GM18526 (cell line): ENCODE results near the gene ARHGEF11.

Experiments used
- POLR2A ChIP-seq: IDR thresholded peaks from 3 replicates; pipeline ENCODE4 v1.6.1; 2011; ENCODE audit not compliant: insufficient read length; ENCODE audit errors: extremely low read depth

Gene ARHGEF11

DNA sequence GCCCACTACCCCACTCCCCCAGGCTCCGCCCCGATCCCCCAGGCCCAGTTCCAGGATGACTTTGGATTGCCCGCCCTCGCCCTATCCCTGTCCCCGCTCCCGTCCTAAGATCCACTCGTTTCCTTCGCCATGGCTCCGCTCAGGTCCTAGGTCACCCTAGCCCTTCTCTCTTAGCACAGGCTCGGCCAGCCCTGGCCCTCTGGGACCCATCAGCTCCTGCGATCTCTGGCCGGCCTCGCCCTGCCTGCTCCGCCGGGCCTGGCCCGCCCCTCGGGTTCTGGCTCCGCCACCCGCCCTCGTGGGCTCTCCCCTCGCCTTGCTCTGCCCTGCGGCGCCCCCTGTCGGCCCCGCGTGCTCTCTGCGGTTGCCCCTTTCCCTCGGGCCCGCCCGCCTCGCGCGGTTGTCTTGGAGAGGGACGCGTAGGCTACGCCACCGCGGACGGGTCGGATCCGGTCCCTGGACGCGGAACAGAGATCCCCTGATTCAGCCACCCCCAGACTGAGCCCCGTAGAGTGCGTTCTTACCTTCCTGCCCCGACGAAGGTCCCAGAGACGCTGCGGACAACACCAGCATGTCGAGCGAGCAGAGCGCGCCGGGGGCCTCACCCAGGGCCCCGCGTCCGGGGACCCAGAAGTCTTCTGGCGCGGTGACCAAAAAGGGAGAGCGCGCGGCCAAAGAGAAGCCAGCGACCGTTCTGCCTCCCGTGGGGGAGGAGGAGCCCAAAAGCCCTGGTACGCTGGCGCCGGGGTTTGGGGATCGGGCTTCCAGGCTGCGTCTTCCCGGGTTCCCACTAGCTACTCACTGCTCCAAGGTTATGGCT, 125.1 kb downstream of the ARHGEF11 start, which contains the start of gene LRRC71:
Gene LRRC71, plus strand, starts transcription at position 400 of the 820 bp plus-strand sequence. Its CDS starts 172 bp downstream, at position 572.
- TF ChIP-seq POLR2A, result no peak

DNA sequence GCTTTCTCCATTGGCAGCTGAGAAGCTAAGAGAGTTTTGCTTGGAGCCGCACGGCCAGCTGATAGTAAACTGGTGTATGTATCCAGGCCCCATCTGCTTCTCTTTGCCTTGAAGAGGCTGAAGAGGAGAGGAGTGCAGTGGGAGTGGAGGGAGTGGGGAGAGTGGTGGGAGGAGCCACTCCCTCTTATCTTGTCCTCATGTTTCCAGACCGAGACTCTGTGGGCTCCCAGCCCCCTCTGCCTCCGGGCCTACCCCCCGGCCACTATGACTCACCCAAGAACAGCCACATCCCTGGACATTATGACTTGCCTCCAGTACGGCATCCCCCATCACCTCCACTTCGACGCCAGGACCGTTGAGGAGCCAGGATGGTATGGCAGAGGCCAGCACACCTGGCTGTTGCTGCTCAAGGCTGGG, 131.1 kb downstream of the ARHGEF11 start:
- TF ChIP-seq POLR2A, result no peak

DNA sequence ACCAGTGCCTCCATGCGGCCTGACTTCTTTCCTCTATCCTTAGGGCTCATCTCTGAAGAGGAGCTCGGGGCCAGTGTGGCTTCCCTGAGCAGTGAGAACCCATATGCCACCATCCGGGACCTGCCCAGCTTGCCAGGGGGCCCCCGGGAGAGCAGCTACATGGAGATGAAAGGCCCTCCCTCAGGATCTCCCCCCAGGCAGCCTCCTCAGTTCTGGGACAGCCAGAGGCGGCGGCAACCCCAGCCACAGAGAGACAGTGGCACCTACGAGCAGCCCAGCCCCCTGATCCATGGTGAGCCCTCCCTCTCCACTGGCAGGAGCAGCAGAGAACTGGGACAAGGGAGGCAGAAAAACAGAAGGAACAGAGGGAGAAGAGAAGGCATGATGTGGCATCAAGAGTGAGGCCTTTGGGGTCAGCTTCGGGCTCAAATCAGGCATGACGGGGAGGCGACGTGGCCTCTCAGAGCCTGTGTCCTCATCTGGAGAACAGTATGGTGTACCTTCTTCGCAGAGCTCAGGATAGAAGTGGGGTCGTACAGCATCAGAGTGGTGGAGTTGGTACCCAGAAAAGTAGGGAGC, 131.6 kb downstream of the ARHGEF11 start:
- no peak for TF ChIP-seq POLR2A

DNA sequence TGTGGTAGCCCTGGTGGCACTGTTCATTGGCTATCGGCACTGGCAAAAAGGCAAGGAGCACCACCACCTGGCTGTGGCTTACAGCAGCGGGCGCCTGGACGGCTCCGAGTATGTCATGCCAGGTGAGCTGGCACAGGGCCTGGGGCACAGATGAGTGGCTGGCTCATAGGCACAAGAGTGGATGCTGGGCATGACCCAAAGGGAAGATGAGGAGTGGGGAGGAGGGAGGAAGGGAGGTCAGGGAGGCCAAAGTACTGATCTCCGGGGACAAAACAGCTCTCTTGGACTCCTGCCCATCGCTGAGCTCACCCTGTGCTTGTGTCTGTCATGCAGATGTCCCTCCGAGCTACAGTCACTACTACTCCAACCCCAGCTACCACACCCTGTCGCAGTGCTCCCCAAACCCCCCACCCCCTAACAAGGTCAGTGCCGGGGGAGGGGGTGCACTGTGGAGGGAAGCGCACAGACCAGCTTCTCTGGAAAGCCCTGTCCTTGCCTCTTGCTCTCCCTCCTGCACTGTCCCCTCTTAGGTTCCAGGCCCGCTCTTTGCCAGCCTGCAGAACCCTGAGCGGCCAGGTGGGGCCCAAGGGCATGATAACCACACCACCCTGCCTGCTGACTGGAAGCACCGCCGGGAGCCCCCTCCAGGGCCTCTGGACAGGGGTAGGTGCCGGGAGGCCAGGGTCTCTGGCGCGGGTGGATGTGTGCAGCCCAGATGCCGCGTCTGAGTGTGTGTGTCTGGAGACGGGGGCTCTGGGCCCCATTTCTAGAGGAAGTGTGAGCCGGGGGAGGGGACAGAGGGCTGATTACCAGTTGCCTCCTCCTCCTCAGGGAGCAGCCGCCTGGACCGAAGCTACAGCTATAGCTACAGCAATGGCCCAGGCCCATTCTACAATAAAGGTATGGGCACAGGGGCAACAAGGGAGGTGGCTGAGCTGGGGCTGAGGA, 132.4 kb downstream of the ARHGEF11 start:
- TF ChIP-seq POLR2A, result no peak

DNA sequence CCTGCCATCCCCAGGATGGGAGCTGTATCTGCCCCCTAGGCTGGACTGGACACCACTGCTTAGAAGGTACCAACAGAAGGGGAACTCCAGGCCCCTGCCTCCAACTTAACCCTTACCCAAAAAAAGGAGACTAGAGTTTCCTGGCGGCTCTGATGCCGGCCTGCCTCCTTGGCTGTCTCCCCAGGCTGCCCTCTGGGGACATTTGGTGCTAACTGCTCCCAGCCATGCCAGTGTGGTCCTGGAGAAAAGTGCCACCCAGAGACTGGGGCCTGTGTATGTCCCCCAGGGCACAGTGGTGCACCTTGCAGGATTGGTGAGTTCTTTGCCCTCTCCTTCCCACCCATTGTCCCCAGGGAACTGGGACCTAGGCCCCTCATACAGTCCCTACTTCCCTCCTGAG, 133.2 kb downstream of the ARHGEF11 start:
- TF ChIP-seq POLR2A, result no peak

DNA sequence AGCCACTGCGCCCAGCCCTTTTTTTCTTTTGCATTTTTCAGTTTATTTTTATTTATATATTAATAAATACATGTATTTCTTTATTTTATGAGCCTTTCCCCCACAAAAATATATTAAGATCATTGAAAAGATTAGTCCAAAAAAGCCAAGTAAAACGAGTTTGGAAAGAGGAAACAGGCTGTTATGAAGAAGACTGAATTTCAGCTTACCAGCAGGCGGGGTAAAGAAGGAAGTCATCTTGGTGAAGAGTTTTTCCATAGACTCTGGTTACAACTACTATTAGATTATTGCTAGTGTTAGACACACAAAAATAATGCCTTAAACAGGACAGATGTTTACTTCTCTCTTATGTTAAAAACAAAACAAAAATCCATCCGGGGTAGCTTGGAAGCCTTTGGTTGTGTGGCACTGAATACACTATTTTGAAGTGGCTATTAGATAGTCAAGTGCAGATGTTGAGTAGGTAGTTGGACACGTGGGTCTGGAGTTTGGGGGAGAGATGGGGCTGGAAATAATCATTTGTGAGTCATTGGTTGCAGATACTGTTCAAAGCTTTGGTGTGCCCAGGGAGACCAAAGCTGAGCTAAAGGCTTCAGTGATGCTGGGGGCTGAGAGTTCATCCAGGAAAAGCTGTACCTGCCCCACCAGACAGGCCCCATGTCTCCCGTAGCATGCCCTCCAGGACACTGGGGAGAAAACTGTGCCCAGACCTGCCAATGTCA, 133.8 kb downstream of the ARHGEF11 start:
- no peak for TF ChIP-seq POLR2A

DNA sequence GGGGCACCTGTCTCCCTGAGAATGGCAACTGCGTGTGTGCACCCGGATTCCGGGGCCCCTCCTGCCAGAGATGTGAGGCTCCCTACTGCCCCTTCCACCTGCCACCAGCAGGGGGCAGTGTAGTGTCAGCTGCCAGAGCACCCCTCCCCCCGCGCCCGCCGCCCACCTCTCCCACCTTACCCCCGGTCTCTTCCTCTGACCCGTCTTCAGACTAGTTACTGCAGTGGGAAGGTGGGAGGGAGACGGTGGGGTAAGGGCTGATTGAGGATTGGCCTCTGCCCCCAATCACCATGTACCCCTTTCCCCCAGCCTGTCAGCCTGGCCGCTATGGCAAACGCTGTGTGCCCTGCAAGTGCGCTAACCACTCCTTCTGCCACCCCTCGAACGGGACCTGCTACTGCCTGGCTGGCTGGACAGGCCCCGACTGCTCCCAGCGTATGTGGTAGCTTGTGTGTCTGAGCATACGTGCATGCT, 135.2 kb downstream of the ARHGEF11 start:
- TF ChIP-seq POLR2A, result no peak

DNA sequence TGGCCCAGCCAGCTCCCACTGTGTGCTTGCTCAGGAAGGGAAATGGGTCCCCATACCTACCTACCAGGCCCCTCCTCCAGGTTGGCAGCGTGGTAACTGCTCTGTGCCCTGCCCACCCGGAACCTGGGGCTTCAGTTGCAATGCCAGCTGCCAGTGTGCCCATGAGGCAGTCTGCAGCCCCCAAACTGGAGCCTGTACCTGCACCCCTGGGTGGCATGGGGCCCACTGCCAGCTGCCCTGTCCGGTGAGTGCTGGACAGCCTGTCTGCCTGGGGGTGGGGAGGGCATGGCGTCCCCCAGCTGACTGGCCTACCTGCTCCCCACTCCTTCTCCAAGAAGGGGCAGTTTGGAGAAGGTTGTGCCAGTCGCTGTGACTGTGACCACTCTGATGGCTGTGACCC, 135.9 kb downstream of the ARHGEF11 start:
- TF ChIP-seq POLR2A, result no peak

DNA sequence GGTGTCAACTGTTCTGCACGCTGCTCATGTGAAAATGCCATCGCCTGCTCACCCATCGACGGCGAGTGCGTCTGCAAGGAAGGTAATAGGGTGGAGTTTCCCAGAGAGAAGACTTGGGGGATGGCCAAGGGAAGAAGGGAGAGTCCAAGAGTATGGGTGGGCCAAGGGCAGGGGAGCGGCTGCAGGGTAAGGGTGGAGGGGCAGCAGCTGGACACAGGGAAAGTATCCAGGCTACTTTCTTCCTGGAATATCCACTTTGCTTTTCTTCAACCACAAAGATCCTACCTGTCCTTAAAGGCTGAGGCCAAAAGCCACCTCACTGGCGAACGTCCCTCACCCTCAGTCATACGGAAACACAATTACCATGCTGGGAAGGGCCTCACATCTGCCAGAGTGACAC, 136.6 kb downstream of the ARHGEF11 start:
- TF ChIP-seq POLR2A, result no peak

DNA sequence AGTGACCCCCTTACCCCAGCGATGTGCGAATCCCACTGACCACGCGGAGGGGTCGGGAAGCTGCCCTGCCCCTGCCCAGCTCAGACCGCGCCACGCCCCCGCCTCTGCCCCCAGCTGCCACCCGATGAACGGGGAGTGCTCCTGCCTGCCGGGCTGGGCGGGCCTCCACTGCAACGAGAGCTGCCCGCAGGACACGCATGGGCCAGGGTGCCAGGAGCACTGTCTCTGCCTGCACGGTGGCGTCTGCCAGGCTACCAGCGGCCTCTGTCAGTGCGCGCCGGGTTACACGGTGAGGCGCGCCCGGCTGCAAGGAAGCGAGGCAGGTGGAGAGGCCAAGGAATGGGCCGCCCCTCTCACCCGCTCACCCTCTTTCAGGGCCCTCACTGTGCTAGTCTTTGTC, 137.0 kb downstream of the ARHGEF11 start:
- no peak for TF ChIP-seq POLR2A

DNA sequence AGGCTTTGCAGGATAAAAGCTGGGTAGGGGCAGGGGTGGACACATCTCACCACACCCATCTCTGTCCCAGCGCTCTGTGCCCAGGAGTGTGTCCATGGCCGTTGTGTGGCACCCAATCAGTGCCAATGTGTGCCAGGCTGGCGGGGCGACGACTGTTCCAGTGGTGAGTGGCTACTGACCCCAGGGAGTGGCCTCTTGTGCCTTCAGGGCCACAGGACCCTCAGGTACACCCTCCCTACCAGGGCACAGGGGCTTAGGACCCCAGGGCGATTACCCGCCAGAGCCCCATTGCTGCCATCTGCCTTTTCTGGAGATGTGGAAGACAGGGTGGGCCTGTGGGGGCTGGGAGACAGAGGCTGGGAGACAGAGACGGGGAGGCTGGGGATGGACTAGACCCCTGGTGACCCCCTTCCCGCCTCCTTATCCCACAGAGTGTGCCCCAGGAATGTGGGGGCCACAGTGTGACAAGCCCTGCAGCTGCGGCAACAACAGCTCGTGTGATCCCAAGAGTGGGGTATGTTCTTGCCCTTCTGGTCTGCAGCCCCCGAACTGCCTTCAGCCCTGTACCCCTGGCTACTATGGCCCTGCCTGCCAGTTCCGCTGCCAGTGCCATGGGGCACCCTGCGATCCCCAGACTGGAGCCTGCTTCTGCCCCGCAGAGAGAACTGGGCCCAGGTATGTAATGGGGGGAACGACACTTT, 139.2 kb downstream of the ARHGEF11 start:
- TF ChIP-seq POLR2A, result no peak

DNA sequence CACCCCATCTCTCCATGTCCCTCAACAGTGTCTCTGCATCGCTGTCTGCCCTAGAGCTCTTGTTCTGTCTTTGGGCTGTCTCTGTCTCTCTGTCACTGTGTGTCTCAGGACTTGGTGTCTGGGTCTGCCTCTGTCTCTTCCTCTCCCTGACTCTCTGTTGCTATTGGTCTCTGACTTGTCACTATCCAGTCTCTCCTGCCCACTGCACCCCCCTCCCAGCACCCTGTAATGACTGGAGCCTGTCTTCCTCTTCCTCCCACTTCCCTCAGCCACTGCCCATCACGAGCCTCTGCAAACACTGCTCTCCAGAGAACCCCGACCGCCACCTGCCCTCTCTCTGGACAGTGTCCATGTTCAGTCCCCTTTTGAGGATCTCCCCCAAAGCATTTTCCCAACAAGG, 139.9 kb downstream of the ARHGEF11 start:
- no peak for TF ChIP-seq POLR2A

DNA sequence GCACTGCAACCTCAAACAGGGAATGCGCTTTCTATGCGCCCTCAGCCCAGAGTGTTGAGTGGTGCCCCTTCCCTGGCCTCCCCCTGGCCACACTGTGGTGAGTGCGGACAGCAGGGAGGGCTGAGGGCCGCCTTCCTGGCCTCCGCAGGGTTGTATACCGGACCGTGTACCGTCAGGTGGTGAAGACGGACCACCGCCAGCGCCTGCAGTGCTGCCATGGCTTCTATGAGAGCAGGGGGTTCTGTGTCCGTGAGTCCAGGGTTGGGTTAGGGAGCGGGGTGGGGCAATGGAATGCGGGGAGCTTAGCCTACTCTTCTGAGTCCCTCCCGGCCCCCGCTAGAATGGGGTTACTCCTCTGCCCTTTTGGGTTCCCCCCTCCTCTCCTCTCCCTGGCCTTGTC, 140.4 kb downstream of the ARHGEF11 start:
- no peak for TF ChIP-seq POLR2A
